Endothelial cell of umbilical vein (primary cell): ENCODE data around the gene DPYD. TPM values are rescaled to one million over a fixed set of nuclear protein-coding genes. Genes with fewer than 3 reads are reported as not detected.

ENCODE experiments used
- BruUV-seq: library from RNA; stranded (reverse); fragments of 400-500 nt; replicated peaks from 2 replicates; lab custom pipeline; 2021; lab: Mats Ljungman, UMichigan
- CTCF ChIA-PET: fragments of 300-600, 350-600 bp; sonication (Branson Sonifier 250); formaldehyde crosslinking; loops from one replicate; lab custom pipeline; 2021; ENCODE audit warnings: antibody characterized with exemption, inconsistent platforms; lab: Charles Lee
- POLR2A ChIA-PET: fragments of 300-600, 350-600 bp; sonication (Branson Sonifier 250); formaldehyde crosslinking; loops from one replicate; lab custom pipeline; 2021; ENCODE audit warnings: antibody characterized with exemption, inconsistent platforms; lab: Charles Lee
- DNase-seq: peaks from one replicate; pipeline ENCODE4 v3.0.0-alpha.2; 2011; ENCODE audit warnings: low read depth, low spot score
- FAIRE-seq: peaks from 2 replicates; lab custom pipeline; 2011; peaks lifted over from hg19 to GRCh38; lab: Jason Lieb, UNC
- H2AFZ ChIP-seq: 2 replicates; pipeline ENCODE4 v1.6.0; 2012; ENCODE audit warnings: low read depth, low read length, control low read depth, inconsistent platforms
- H3K27ac ChIP-seq: 2 replicates; pipeline ENCODE4 v1.5.1; 2011; ENCODE audit warnings: low read depth, mild to moderate bottlenecking, control low read depth, low read length, moderate library complexity; ENCODE audit not compliant: insufficient read depth
- H3K27me3 ChIP-seq, 2 experiments: 2 replicates each; pipeline versions ENCODE4 v1.6.0 to v1.6.1; 2011; ENCODE audit warnings: low read length in 2 of 2, mixed read lengths in 1 of 2; ENCODE audit not compliant: control insufficient read depth in 2 of 2, insufficient read depth in 2 of 2
- H3K36me3 ChIP-seq, 2 experiments: 2 replicates in 1 of 2; 3 replicates in 1 of 2; pipeline ENCODE4 v1.5.1; 2011; ENCODE audit warnings: low read length in 2 of 2, mild to moderate bottlenecking in 1 of 2, moderate library complexity in 1 of 2; ENCODE audit not compliant: control insufficient read depth in 2 of 2, insufficient read depth in 2 of 2; ENCODE audit errors: extremely low read depth in 1 of 2
- H3K4me1 ChIP-seq: 3 replicates; pipeline ENCODE4 v1.5.1; 2011; ENCODE audit warnings: mild to moderate bottlenecking, low read length; ENCODE audit not compliant: control insufficient read depth, insufficient read depth; ENCODE audit errors: extremely low read depth
- H3K4me2 ChIP-seq: 2 replicates; pipeline ENCODE4 v1.6.1; 2011; ENCODE audit warnings: low read length, control low read depth, mixed read lengths; ENCODE audit not compliant: insufficient read depth
- H3K4me3 ChIP-seq, 3 experiments: fragments of 200-600 bp in 1 of 3; sonication (generic), shearing (Covaris generic) in 1 of 3; replicated peaks in 1 of 3; 2 replicates each; pipeline ENCODE4 v1.5.1; 2011 to 2016; ENCODE audit warnings: control low read depth in 3 of 3, low read length in 3 of 3, mild to moderate bottlenecking in 2 of 3, inconsistent platforms in 1 of 3, low read depth in 1 of 3, moderate library complexity in 1 of 3; ENCODE audit not compliant: insufficient read depth in 1 of 3
- H3K79me2 ChIP-seq: 2 replicates; pipeline ENCODE4 v1.6.0; 2012; ENCODE audit warnings: low read length, inconsistent platforms; ENCODE audit not compliant: control insufficient read depth, insufficient read depth
- H3K9ac ChIP-seq: replicated peaks from 2 replicates; pipeline ENCODE3; 2011; ENCODE audit warnings: low read length, control low read depth; ENCODE audit not compliant: insufficient read depth; ENCODE audit errors: extremely low read depth
- H3K9me1 ChIP-seq: replicated peaks from 3 replicates; pipeline ENCODE4 v1.6.0; 2011; ENCODE audit warnings: mild to moderate bottlenecking, low read length; ENCODE audit not compliant: control insufficient read depth, insufficient read depth; ENCODE audit errors: extremely low read depth
- H3K9me3 ChIP-seq: replicated peaks from 2 replicates; pipeline ENCODE4 v1.5.1; 2012; ENCODE audit warnings: low read length, inconsistent platforms; ENCODE audit not compliant: control insufficient read depth, insufficient read depth
- H4K20me1 ChIP-seq: replicated peaks from 2 replicates; pipeline ENCODE3; 2011; ENCODE audit warnings: mild to moderate bottlenecking, low read length; ENCODE audit not compliant: control insufficient read depth, insufficient read depth; ENCODE audit errors: extremely low read depth
- EZH2 ChIP-seq: IDR thresholded peaks from 2 replicates; pipeline ENCODE4 v1.6.1; 2012; ENCODE audit warnings: borderline replicate concordance, low read depth, mild to moderate bottlenecking, moderate library complexity, low read length, inconsistent platforms; ENCODE audit not compliant: severe bottlenecking
- FOS ChIP-seq: IDR thresholded peaks from 2 replicates; pipeline ENCODE4 v1.6.1; 2011; ENCODE audit warnings: mild to moderate bottlenecking, low read length, moderate library complexity, borderline replicate concordance; ENCODE audit not compliant: insufficient read depth
- GATA2 ChIP-seq: IDR thresholded peaks from 2 replicates; pipeline ENCODE4 v1.7.0; 2011; ENCODE audit warnings: low read depth, mild to moderate bottlenecking, moderate library complexity, mixed read lengths, low read length; ENCODE audit not compliant: insufficient read length, insufficient read depth
- JUN ChIP-seq: IDR thresholded peaks from 2 replicates; pipeline ENCODE4 v1.6.1; 2011; ENCODE audit warnings: borderline replicate concordance, low read depth; ENCODE audit not compliant: insufficient read length, insufficient read depth
- MYC ChIP-seq: IDR thresholded peaks from one replicate; pipeline ENCODE4 v1.6.1; 2011; ENCODE audit warnings: mild to moderate bottlenecking, low read depth, low read length
- POLR2A ChIP-seq: IDR thresholded peaks from 2 replicates; pipeline ENCODE4 v1.6.1; 2012; ENCODE audit warnings: low read depth, mild to moderate bottlenecking, control low read depth, low read length
- POLR2AphosphoS5 ChIP-seq: IDR thresholded peaks from 2 replicates; pipeline ENCODE4 v1.6.1; 2012; ENCODE audit warnings: low read depth, mild to moderate bottlenecking, control low read depth, low read length, moderate library complexity; ENCODE audit not compliant: insufficient read depth
- dilution Hi-C: fragments of 300-500 bp; cut with MboI; formaldehyde crosslinking; loops from one replicate; pipeline ENCODE4 v1.15.0; 2019; ENCODE audit warnings: low sequenced_read_pairs; ENCODE audit not compliant: extremely low pct_ligation_motif_present
- intact Hi-C: fragments of 100-400 bp; cut with micrococcal nuclease; formaldehyde crosslinking; loops from one replicate; pipeline ENCODE4 v1.10.0; 2022
- polyA plus RNA-seq, 4 experiments: library from polyadenylated mRNA; depleted of rRNA in 3 of 4; stranded (reverse) in 3 of 4; unstranded in 1 of 4; fragments of >200 nt; gene quantifications; 2 replicates each; pipeline versions ENCODE4 v1.2.1 to v1.2.3, GENCODE V29; 2011 to 2012; ENCODE audit warnings: missing spikeins in 1 of 4
- total RNA-seq: library from RNA; stranded (reverse); gene quantifications from 2 replicates; pipeline ENCODE4 v1.2.3, GENCODE V29; 2021
- TF ChIP-seq, protein P1 (sequence below), 2 donors: IDR thresholded peaks; 1 replicate in 1 of 2; 2 replicates in 1 of 2; pipeline ENCODE4 v1.5.1; 2011; ENCODE audit warnings: low read length in 2 of 2, mild to moderate bottlenecking in 2 of 2, moderate library complexity in 2 of 2, control low read depth in 1 of 2, inconsistent platforms in 1 of 2, low read depth in 1 of 2; ENCODE audit not compliant: insufficient read depth in 1 of 2; ENCODE audit errors: extremely low read depth in 1 of 2
- TF ChIP-seq, protein P2 (sequence below): IDR thresholded peaks from 2 replicates; pipeline ENCODE4 v1.6.1; 2011; ENCODE audit not compliant: insufficient read depth, insufficient read length

DPYD gene
- total and polyA plus RNA-seq, 2 donors (not counting 3 experiments of a cell fraction or from before 2014, with no cell fraction given) = 4.6 to 15.1 TPM

DNA sequence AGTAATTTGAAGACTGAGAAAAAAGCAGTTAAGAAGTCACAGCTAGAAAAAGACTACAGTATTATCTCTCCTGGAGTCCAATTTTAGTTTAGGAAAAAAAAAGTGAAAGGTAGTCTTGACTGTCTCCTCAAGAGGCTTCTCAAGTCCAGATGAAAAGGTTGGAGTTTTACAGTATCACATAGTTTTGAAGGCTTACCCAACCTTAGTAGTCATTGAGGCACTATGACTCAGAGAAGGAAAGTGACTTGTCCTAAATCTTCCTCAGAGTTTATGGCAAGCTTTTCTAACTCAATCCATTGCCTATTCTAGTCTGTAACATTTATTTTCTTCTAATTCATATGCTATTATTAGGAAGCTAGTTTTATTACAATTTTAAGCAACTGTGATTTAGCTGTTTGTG is 174.9 kb downstream of the DPYD start:
- DNase-seq = no peak
- dilution Hi-C loops = no loop called here
- TF ChIP-seq FOS (no peak), MYC (no peak), POLR2AphosphoS5 (no peak), JUN (no peak), POLR2A (no peak), GATA2 (no peak), EZH2 (no peak)
- TF ChIP-seq, protein P1, sequence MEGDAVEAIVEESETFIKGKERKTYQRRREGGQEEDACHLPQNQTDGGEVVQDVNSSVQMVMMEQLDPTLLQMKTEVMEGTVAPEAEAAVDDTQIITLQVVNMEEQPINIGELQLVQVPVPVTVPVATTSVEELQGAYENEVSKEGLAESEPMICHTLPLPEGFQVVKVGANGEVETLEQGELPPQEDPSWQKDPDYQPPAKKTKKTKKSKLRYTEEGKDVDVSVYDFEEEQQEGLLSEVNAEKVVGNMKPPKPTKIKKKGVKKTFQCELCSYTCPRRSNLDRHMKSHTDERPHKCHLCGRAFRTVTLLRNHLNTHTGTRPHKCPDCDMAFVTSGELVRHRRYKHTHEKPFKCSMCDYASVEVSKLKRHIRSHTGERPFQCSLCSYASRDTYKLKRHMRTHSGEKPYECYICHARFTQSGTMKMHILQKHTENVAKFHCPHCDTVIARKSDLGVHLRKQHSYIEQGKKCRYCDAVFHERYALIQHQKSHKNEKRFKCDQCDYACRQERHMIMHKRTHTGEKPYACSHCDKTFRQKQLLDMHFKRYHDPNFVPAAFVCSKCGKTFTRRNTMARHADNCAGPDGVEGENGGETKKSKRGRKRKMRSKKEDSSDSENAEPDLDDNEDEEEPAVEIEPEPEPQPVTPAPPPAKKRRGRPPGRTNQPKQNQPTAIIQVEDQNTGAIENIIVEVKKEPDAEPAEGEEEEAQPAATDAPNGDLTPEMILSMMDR (IDR thresholded peaks at IDR 0.05; ENCODE audit: extremely low read depth in 1 of 2, insufficient read depth in 1 of 2, low read depth in 1 of 2, low read length in 2 of 2) = no peak
- TF ChIP-seq, protein P2, sequence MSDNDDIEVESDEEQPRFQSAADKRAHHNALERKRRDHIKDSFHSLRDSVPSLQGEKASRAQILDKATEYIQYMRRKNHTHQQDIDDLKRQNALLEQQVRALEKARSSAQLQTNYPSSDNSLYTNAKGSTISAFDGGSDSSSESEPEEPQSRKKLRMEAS = no peak

More for the DNA sequence above, 174.9 kb downstream of the DPYD start:
- H3K27me3 ChIP-seq = no peaks in the 10 kb centered on the region
- H3K9me1 ChIP-seq = no peaks in the 10 kb centered on the region
- H3K79me2 ChIP-seq = no peaks in the 10 kb centered on the region
- ChIA-PET POLR2A (no interaction called here), CTCF (interaction anchor here (0.9 to 1.0 kb wide), 3 partner anchors 10 to 27 kb away, joined by 3 to 4 read pairs (median 3); no protein-coding TSS in a partner anchor)
- H3K27ac ChIP-seq = no peak overlapping the region
- H4K20me1 ChIP-seq = no peaks in the 10 kb centered on the region
- H3K9me3 ChIP-seq = no peaks in the 10 kb centered on the region
- intact Hi-C loops = no loop called here
- no peaks in the 10 kb centered on the region for H3K4me1 ChIP-seq
- FAIRE-seq = no peak
- no peak overlapping the region for H3K4me3 ChIP-seq
- H3K9ac ChIP-seq = no peak overlapping the region
- no peak overlapping the region for H2AFZ ChIP-seq
- H3K36me3 ChIP-seq = no peaks in the 10 kb centered on the region
- no TSS peak for BruUV-seq
- H3K4me2 ChIP-seq = no peak overlapping the region
